Left ventricle myocardium superior (tissue), 1 donor: ENCODE results near the gene ZSCAN2. TPM values are rescaled to one million over a fixed set of nuclear protein-coding genes. Genes with fewer than 3 reads are reported as not detected.

Source experiments
- ATAC-seq: fragments of 200-7000 bp; cut with Tn5 transposase; one replicate; pipeline ENCODE4 v1.9.1; 2020; ENCODE audit warnings: mild to moderate bottlenecking, moderate library complexity
- DNase-seq: peaks from one replicate; pipeline ENCODE4 v3.0.0-alpha.2; 2020
- intact Hi-C: fragments of 100-400 bp; cut with micrococcal nuclease; formaldehyde crosslinking; loops from one replicate; pipeline ENCODE4 v1.11.0; 2022
- total RNA-seq: library from RNA; stranded (reverse); fragmentation: NEBNext Ultra II Directional; extraction: Animal tissue kit (Norgen Biotek cat#: 25700); gene quantifications from one replicate; pipeline ENCODE4 v1.2.1, GENCODE V29; 2021
- donor health status: DM: no; HTN: yes; CAD: no; lungs with severe emphysema.

The ZSCAN2 gene
- total RNA-seq, 1 donor from 2014 or later: 6.4 TPM

- ATAC-seq (no peak), DNase-seq (peak; percentile 44)
- intact Hi-C loops: loop anchor here (5.0 kb wide), 1 partner anchor 67 kb away; no protein-coding TSS in a partner anchor
These were observed 5.1 kb upstream of the ZSCAN2 start for GRCh38 chr15:84595660-84596059.

- intact Hi-C loops: loop anchor here (5.0 kb wide), 1 partner anchor 65 kb away; no protein-coding TSS in a partner anchor
- ATAC-seq (no peak), DNase-seq (no peak)
These were observed 3.5 kb upstream of the ZSCAN2 start for GRCh38 chr15:84597296-84597695.

GRCh38 chr15:84598250-84598649 is 2.6 kb upstream of the ZSCAN2 start:
- intact Hi-C loops: loop anchor here (5.0 kb wide), 1 partner anchor 64 kb away; no protein-coding TSS in a partner anchor
- no peak for ATAC-seq
- DNase-seq: no peak

GRCh38 chr15:84598993-84599392 is 1.8 kb upstream of the ZSCAN2 start:
- intact Hi-C loops: loop anchor here (5.0 kb wide), 1 partner anchor 63 kb away; no protein-coding TSS in a partner anchor
- DNase-seq (no peak), ATAC-seq (no peak)

- DNase-seq (no peak), ATAC-seq (no peak)
- intact Hi-C loops: loop anchor here (5.0 kb wide), 1 partner anchor 62 kb away; no protein-coding TSS in a partner anchor
These were observed 903 bp upstream of the ZSCAN2 start for GRCh38 chr15:84599906-84600305.

GRCh38 chr15:84600331-84600686 is 500 bp upstream of the ZSCAN2 start:
- DNase-seq (peak; percentile 89), ATAC-seq (peak; percentile 83)
- intact Hi-C loops: no loop called here

GRCh38 chr15:84601555-84601838 is 688 bp downstream of the ZSCAN2 start:
- intact Hi-C loops: no loop called here
- DNase-seq: no peak

GRCh38 chr15:84603630-84604379 is 3.0 kb downstream of the ZSCAN2 start:
- DNase-seq: no peak
- intact Hi-C loops: no loop called here

More at GRCh38 chr15:84601555-84601838, 688 bp downstream of the ZSCAN2 start:
- ATAC-seq: no peak

GRCh38 chr15:84604826-84605553 is 4.2 kb downstream of the ZSCAN2 start:
- ATAC-seq: no peak
- DNase-seq: no peak
- intact Hi-C loops: no loop called here

More at GRCh38 chr15:84603630-84604379, 3.0 kb downstream of the ZSCAN2 start:
- no peak for ATAC-seq

GRCh38 chr15:84605554-84605882 is 4.7 kb downstream of the ZSCAN2 start:
- intact Hi-C loops: no loop called here
- ATAC-seq (no peak), DNase-seq (no peak)

- intact Hi-C loops: no loop called here
- no peak for DNase-seq
- no peak for ATAC-seq
These were observed 5.9 kb downstream of the ZSCAN2 start for GRCh38 chr15:84606653-84607120.

- DNase-seq (no peak), ATAC-seq (no peak)
- intact Hi-C loops: no loop called here
These were observed 8.0 kb downstream of the ZSCAN2 start for GRCh38 chr15:84608707-84609284.

- intact Hi-C loops: no loop called here
- peak; percentile 79 for ATAC-seq
- peak; percentile 55 for DNase-seq
These were observed 9.2 kb downstream of the ZSCAN2 start for GRCh38 chr15:84609818-84610525.

GRCh38 chr15:84611631-84612030 is 10.8 kb downstream of the ZSCAN2 start:
- no peak for DNase-seq
- intact Hi-C loops: no loop called here
- ATAC-seq: no peak

GRCh38 chr15:84616235-84616634 is 15.4 kb downstream of the ZSCAN2 start:
- intact Hi-C loops: no loop called here
- ATAC-seq: peak; percentile 53
- DNase-seq: no peak

GRCh38 chr15:84620626-84621025 is 19.8 kb downstream of the ZSCAN2 start:
- ATAC-seq (no peak), DNase-seq (no peak)
- intact Hi-C loops: no loop called here

GRCh38 chr15:84621358-84621979 is 20.7 kb downstream of the ZSCAN2 start:
- no peak for ATAC-seq
- intact Hi-C loops: no loop called here
- DNase-seq: no peak

GRCh38 chr15:84624359-84624758 is 23.6 kb downstream of the ZSCAN2 start:
- intact Hi-C loops: no loop called here
- ATAC-seq (no peak), DNase-seq (no peak)

GRCh38 chr15:84625123-84625522 is 24.3 kb downstream of the ZSCAN2 start:
- DNase-seq (no peak), ATAC-seq (no peak)
- intact Hi-C loops: no loop called here
